ENCODE measurements around the gene KHDC1L. TPM values are rescaled to one million over a fixed set of nuclear protein-coding genes. Genes with fewer than 3 reads are reported as not detected.
"Not testable (repeated sequence)": the region's sequence is repeated elsewhere in the genome, so short reads cannot be mapped to it uniquely, and the experiment has no call there.

Gene KHDC1L
- total RNA-seq, 1 experiment from 2014 or later: not detected

- H3K4me1 ChIP-seq (ENCODE audit: insufficient read depth, low read length): no peaks in the 10 kb centered on the region
- no peaks in the 10 kb centered on the region for H3K79me2 ChIP-seq (ENCODE audit: insufficient read depth, low read length)
- no peak overlapping the region for H2BK120ac ChIP-seq (ENCODE audit: low read depth, low read length, poor library complexity, severe bottlenecking)
- H3K27ac ChIP-seq (ENCODE audit: insufficient read length, low read depth, low read length): no peak overlapping the region
- no peak overlapping the region for H3K18ac ChIP-seq (ENCODE audit: insufficient read length, low read depth, low read length)
- H2AK5ac ChIP-seq (ENCODE audit: insufficient read length, low read length): no peak overlapping the region
- no peak overlapping the region for H3T11ph ChIP-seq (ENCODE audit: low read length)
- no CpG with 5 or more reads among the region's 1 CpG for WGBS (ENCODE audit: extremely low coverage, insufficient read length, low lambda C conversion rate)
- no peaks in the 10 kb centered on the region for H3K23me2 ChIP-seq (ENCODE audit: insufficient read length, low read depth, low read length, poor library complexity, severe bottlenecking)
- H2BK20ac ChIP-seq (ENCODE audit: low read depth, low read length, poor library complexity, severe bottlenecking): no peak overlapping the region
- no peak overlapping the region for H3K9ac ChIP-seq (ENCODE audit: extremely low read depth, insufficient read length, low read length)
- no peak overlapping the region for H2BK12ac ChIP-seq (ENCODE audit: insufficient read length, low read depth, low read length)
- no peaks in the 10 kb centered on the region for H3K27me3 ChIP-seq (ENCODE audit: insufficient read depth, low read length)
- H4K5ac ChIP-seq (ENCODE audit: insufficient read length, low read depth, low read length): no peak overlapping the region
- no peaks in the 10 kb centered on the region for H4K20me1 ChIP-seq (ENCODE audit: control insufficient read depth, insufficient read depth, insufficient read length)
- no peak overlapping the region for H4K8ac ChIP-seq (replicated peaks; ENCODE audit: insufficient read length, low read depth, low read length)
- Mint-ChIP-seq H3K27ac (no peak overlapping the region), H3K9me3 (no peaks in the 10 kb centered on the region), H3K36me3 (ENCODE audit: insufficient read depth in 1 of 3, low read depth in 3 of 3) (no peaks in the 10 kb centered on the region), H3K4me3 (no peak overlapping the region), H3K4me1 (peaks cover 0 to 5% of the 10 kb centered on the region in 2 experiments; a peak in 2 of 4 replicates), H3K27me3 (ENCODE audit: low read depth) (no peaks in the 10 kb centered on the region)
- no peaks in the 10 kb centered on the region for H3K79me1 ChIP-seq (ENCODE audit: insufficient read depth, low read depth, low read length, poor library complexity, severe bottlenecking)
- no peak overlapping the region for H2AFZ ChIP-seq (ENCODE audit: low read length)
- H3K23ac ChIP-seq (ENCODE audit: insufficient read length, low read depth, low read length): no peak overlapping the region
- H3K14ac ChIP-seq (ENCODE audit: insufficient read depth, low read length): no peak overlapping the region
- no peak for TF ChIP-seq CTCF (conservative IDR thresholded peaks at IDR 0.05)
- no peak for DNase-seq
- H3K4ac ChIP-seq (ENCODE audit: low read depth, low read length): no peak overlapping the region
- no peak overlapping the region for H3K56ac ChIP-seq (ENCODE audit: insufficient read length, low read depth, low read length)
- no peak overlapping the region for H2BK5ac ChIP-seq (ENCODE audit: insufficient read length, low read length)
- H3K4me2 ChIP-seq (ENCODE audit: insufficient read depth, insufficient read length, low read length): no peak overlapping the region
- H4K91ac ChIP-seq (ENCODE audit: insufficient read length, low read depth, low read length): no peak overlapping the region
- H3K9me3 ChIP-seq (ENCODE audit: control insufficient read depth, low read depth, low read length): no peaks in the 10 kb centered on the region
- no peak overlapping the region for H2BK15ac ChIP-seq (ENCODE audit: low read depth, low read length)
These were observed 9.4 kb upstream of the KHDC1L start for GRCh38 chr6:73234733-73235132.

- not testable (repeated sequence) for H3K18ac ChIP-seq (ENCODE audit: insufficient read length, low read depth, low read length); H3K4me3 Mint-ChIP-seq; H2BK12ac ChIP-seq (ENCODE audit: insufficient read length, low read depth, low read length); H3K79me1 ChIP-seq (ENCODE audit: insufficient read depth, low read depth, low read length, poor library complexity, severe bottlenecking); H3K27ac Mint-ChIP-seq; H3K36me3 Mint-ChIP-seq (ENCODE audit: insufficient read depth in 1 of 3, low read depth in 3 of 3); H3K27me3 ChIP-seq (ENCODE audit: insufficient read depth, low read length); H4K20me1 ChIP-seq (ENCODE audit: control insufficient read depth, insufficient read depth, insufficient read length); H4K5ac ChIP-seq (ENCODE audit: insufficient read length, low read depth, low read length); H4K91ac ChIP-seq (ENCODE audit: insufficient read length, low read depth, low read length); H3K4me2 ChIP-seq (ENCODE audit: insufficient read depth, insufficient read length, low read length); H3K4me1 ChIP-seq (ENCODE audit: insufficient read depth, low read length); H3K79me2 ChIP-seq (ENCODE audit: insufficient read depth, low read length); H2BK15ac ChIP-seq (ENCODE audit: low read depth, low read length); H3K23me2 ChIP-seq (ENCODE audit: insufficient read length, low read depth, low read length, poor library complexity, severe bottlenecking); H2AFZ ChIP-seq (ENCODE audit: low read length); H2BK120ac ChIP-seq (ENCODE audit: low read depth, low read length, poor library complexity, severe bottlenecking); H3K9me3 ChIP-seq (ENCODE audit: control insufficient read depth, low read depth, low read length); H4K8ac ChIP-seq (replicated peaks; ENCODE audit: insufficient read length, low read depth, low read length); DNase-seq; H3K4me1 Mint-ChIP-seq; H3K14ac ChIP-seq (ENCODE audit: insufficient read depth, low read length); H3K56ac ChIP-seq (ENCODE audit: insufficient read length, low read depth, low read length); H3K9me3 Mint-ChIP-seq; H3K23ac ChIP-seq (ENCODE audit: insufficient read length, low read depth, low read length); H3T11ph ChIP-seq (ENCODE audit: low read length); H2BK20ac ChIP-seq (ENCODE audit: low read depth, low read length, poor library complexity, severe bottlenecking); H3K9ac ChIP-seq (ENCODE audit: extremely low read depth, insufficient read length, low read length); H2BK5ac ChIP-seq (ENCODE audit: insufficient read length, low read length); H3K27me3 Mint-ChIP-seq (ENCODE audit: low read depth); H3K27ac ChIP-seq (ENCODE audit: insufficient read length, low read depth, low read length); H3K4ac ChIP-seq (ENCODE audit: low read depth, low read length); H2AK5ac ChIP-seq (ENCODE audit: insufficient read length, low read length)
- whole genome bisulfite sequencing (ENCODE audit: extremely low coverage, insufficient read length, low lambda C conversion rate): no CpG with 5 or more reads among the region's 3 CpGs
These were observed 8.7 kb upstream of the KHDC1L start for GRCh38 chr6:73233971-73234370.

All from H9 (cell line).